Measurements from ENCODE around the gene UACA. TPM values are rescaled to one million over a fixed set of nuclear protein-coding genes. Genes with fewer than 3 reads are reported as not detected.
A peak's percentile ranks its signal among the peaks of the same experiment; 100 is the strongest.

UACA gene
- total RNA-seq, 2 donors from 2014 or later, result 1.3 to 1.7 TPM

DNA sequence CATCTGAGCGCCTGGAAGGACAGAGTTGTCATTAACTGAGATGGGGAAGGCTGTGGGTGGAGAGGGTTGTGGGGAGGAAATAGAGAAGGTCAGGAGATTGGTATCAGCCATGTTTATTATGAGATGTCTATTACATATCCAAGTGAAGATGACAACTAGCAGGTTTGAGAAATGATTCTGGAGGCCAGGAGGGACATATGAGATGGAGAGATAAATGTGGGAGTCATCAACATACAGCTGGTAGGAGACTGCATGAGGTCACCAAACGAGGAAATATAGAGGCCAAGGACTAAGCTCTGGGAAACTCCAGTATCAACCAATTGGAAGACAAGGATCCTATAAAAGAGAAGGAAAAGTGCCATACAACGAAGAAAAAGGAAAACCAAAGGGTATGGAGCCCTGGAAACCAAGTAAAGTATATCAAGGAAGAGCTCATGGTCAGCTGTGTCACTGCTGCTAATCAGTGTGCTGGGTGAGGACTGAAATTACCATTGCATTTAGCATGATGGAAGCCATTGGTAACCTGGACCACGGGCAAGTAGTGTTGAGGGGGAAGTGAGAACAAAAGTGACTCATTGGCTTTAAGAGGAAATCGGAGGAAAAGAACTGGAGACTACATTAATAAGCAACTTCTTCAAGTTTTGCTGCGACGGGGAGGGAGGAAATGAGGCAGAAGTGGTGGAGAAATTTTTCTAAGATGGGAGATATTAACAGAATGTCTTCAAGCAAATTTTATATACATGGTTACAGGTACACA is 14.0 kb upstream of the UACA start:
- H3K9me3 ChIP-seq (ENCODE audit: control insufficient read depth, low read length, poor library complexity, severe bottlenecking), result no peaks in the 10 kb centered on the region
- Mint-ChIP-seq H3K36me3 (ENCODE audit: low read depth) (no peaks in the 10 kb centered on the region), H3K27ac (no peak overlapping the region), H3K4me3 (no peak overlapping the region), H3K27me3 (peaks cover 23% of the 10 kb centered on the region), H3K4me1 (no peaks in the 10 kb centered on the region)
- no peak for ATAC-seq
- DNase-seq, result no peak

DNA sequence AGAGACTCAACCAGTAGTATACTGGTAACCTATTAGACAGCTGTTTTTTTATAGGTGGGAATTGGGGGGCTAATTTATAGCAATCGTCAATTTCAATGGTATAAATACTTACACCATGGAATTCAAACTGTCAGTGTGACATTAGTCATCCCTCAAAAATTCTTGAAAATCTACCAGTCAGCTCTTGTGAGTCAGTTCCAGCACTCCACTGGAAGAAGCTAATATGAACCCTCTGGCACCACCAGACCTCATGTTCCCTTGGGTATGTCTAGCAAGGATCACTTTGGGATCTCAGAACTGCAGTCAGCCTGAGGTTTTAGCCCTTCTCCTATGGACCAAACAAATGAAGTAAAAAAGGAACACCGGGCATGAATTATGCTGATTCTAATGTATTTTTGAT is 11.8 kb upstream of the UACA start:
- Mint-ChIP-seq H3K4me3 (no peak overlapping the region), H3K36me3 (ENCODE audit: low read depth) (no peaks in the 10 kb centered on the region), H3K4me1 (no peaks in the 10 kb centered on the region), H3K27me3 (peaks cover 8% of the 10 kb centered on the region), H3K27ac (no peak overlapping the region)
- H3K9me3 ChIP-seq (ENCODE audit: control insufficient read depth, low read length, poor library complexity, severe bottlenecking), result no peaks in the 10 kb centered on the region
- DNase-seq (no peak), ATAC-seq (no peak)

DNA sequence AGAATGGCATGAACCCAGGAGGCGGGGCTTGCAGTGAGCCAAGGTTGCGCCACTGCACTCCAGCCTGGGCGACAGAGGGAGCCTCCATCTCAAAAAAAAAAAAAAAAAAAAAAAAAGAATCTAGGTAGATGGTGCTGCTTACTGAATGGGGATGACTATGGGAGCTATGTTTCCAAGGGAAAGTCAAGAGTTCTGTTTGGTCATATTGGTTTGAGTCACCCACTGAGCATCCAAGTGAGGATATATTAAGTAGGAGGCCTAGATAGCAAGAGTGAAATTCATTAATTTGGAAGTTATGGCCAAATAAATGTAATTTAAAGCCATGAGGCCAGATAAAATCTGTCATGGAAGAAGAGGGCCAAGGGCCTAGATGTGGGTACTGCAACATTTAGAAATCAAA is 9.0 kb upstream of the UACA start:
- Mint-ChIP-seq H3K36me3 (ENCODE audit: low read depth) (no peaks in the 10 kb centered on the region), H3K27me3 (no peaks in the 10 kb centered on the region)
- no peak for ATAC-seq

GRCh38 chr15:70770863-70771262 is 7.5 kb upstream of the UACA start:
- H3K4me3 Mint-ChIP-seq, result no peak overlapping the region
- no peaks in the 10 kb centered on the region for H3K9me3 ChIP-seq (ENCODE audit: control insufficient read depth, low read length, poor library complexity, severe bottlenecking)
- H3K27me3 Mint-ChIP-seq, result no peaks in the 10 kb centered on the region
- ATAC-seq, result peak; percentile 45
- DNase-seq, result no peak
- no peaks in the 10 kb centered on the region for H3K36me3 Mint-ChIP-seq (ENCODE audit: low read depth)
- H3K27ac Mint-ChIP-seq, result no peak overlapping the region
- H3K4me1 Mint-ChIP-seq, result peaks cover 3% of the 10 kb centered on the region

More for the DNA sequence above, 9.0 kb upstream of the UACA start:
- DNase-seq, result no peak
- H3K9me3 ChIP-seq (ENCODE audit: control insufficient read depth, low read length, poor library complexity, severe bottlenecking), result no peaks in the 10 kb centered on the region
- no peak overlapping the region for H3K4me3 Mint-ChIP-seq
- peaks cover 3% of the 10 kb centered on the region for H3K4me1 Mint-ChIP-seq
- no peak overlapping the region for H3K27ac Mint-ChIP-seq

DNA sequence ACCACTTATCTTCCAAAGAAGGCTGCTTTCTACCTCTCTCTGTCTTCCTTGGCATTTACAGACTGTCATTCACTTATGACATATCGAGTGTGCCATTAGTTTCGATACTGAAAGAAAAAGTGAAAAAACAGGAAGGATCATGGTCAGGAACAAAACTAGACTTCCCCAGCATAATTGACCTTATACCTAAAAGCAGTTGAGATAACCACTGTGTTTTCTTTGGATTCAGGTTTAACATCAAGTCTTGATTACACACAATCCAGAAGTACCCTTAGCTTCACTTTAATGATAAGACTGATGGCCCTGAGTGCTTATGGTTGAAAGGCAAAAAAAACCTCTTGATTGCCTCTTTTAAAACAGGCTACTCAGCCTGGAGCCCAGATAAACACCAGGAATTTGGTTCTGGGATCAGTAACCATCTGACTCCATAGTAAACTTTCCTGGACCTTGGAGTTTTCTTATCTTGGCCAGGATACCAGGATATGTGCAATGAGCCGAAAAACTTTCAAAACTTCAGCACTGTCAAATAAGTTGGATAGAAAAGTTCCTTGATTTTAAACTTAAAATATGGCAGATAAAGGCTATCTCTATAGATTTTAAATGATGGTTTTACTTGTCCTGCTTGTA is 5.0 kb upstream of the UACA start:
- ATAC-seq (no peak), DNase-seq (no peak)
- no peaks in the 10 kb centered on the region for H3K9me3 ChIP-seq (ENCODE audit: control insufficient read depth, low read length, poor library complexity, severe bottlenecking)
- Mint-ChIP-seq H3K4me1 (peaks cover 10% of the 10 kb centered on the region), H3K36me3 (ENCODE audit: low read depth) (no peaks in the 10 kb centered on the region), H3K4me3 (no peak overlapping the region), H3K27me3 (peaks cover 20% of the 10 kb centered on the region), H3K27ac (no peak overlapping the region)

GRCh38 chr15:70767667-70768066 is 4.3 kb upstream of the UACA start:
- H3K27ac Mint-ChIP-seq, result no peak overlapping the region
- H3K36me3 Mint-ChIP-seq (ENCODE audit: low read depth), result no peaks in the 10 kb centered on the region
- no peak for DNase-seq
- no peak overlapping the region for H3K4me3 Mint-ChIP-seq
- no peaks in the 10 kb centered on the region for H3K9me3 ChIP-seq (ENCODE audit: control insufficient read depth, low read length, poor library complexity, severe bottlenecking)
- peaks cover 20% of the 10 kb centered on the region for H3K27me3 Mint-ChIP-seq
- no peak for ATAC-seq
- H3K4me1 Mint-ChIP-seq, result peaks cover 10% of the 10 kb centered on the region

- H3K27ac Mint-ChIP-seq, result no peak overlapping the region
- no peak overlapping the region for H3K4me3 Mint-ChIP-seq
Observed at GRCh38 chr15:70766597-70766996, 3.2 kb upstream of the UACA start.

GRCh38 chr15:70765504-70766281 is 2.3 kb upstream of the UACA start:
- no peak overlapping the region for H3K4me3 Mint-ChIP-seq

More at GRCh38 chr15:70766597-70766996, 3.2 kb upstream of the UACA start:
- Mint-ChIP-seq H3K27me3 (peaks cover 26% of the 10 kb centered on the region), H3K36me3 (ENCODE audit: low read depth) (no peaks in the 10 kb centered on the region), H3K4me1 (peaks cover 14% of the 10 kb centered on the region)
- no peaks in the 10 kb centered on the region for H3K9me3 ChIP-seq (ENCODE audit: control insufficient read depth, low read length, poor library complexity, severe bottlenecking)
- no peak for ATAC-seq
- DNase-seq, result no peak

DNA sequence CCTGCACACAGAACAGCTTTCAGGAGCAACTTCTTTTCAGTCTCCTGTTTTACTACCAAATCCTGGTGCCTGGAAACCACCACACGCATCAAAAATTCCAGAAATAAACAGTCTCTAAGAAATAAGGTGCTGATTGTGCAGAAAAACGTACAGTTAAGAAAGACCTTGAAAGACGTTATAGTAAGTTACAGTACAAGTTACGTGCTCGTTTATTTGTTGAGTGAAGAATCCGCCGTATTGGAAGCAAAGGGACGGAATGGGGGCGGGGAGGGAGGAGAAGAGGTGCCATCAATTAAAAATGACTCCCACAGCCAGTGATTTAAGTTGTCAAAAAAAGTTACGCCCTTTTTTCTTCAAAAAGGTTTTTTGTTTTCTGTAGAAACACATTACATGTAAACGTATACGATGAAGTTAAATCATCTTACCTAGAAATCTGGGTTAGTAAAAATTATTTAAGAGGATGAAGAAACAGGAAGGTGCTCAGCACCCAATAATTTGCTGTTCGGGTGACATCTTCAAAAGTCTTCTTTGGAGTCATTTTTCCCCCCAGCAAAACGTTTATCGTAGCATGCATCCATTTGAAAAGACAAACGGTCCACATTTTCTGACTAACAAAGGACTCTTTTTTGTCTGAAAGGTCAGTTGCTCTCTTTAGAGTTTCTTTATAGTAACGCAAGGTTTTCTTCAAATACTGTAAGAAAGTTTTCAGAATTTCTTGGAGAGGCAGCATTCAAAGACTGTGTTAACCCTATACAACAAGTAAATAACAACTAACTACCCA is 782 bp upstream of the UACA start:
- H3K36me3 Mint-ChIP-seq (ENCODE audit: low read depth), result no peaks in the 10 kb centered on the region
- peaks cover 16% of the 10 kb centered on the region for H3K4me1 Mint-ChIP-seq
- peak overlapping the region; percentile 91 for H3K4me3 Mint-ChIP-seq
- no peak for ATAC-seq
- peaks cover 36% of the 10 kb centered on the region for H3K27me3 Mint-ChIP-seq
- no peaks in the 10 kb centered on the region for H3K9me3 ChIP-seq (ENCODE audit: control insufficient read depth, low read length, poor library complexity, severe bottlenecking)
- peak overlapping the region; percentile 65 for H3K27ac Mint-ChIP-seq
- no peak for DNase-seq

More at GRCh38 chr15:70765504-70766281, 2.3 kb upstream of the UACA start:
- H3K4me1 Mint-ChIP-seq, result peaks cover 16% of the 10 kb centered on the region
- H3K27me3 Mint-ChIP-seq, result peaks cover 31% of the 10 kb centered on the region
- H3K36me3 Mint-ChIP-seq (ENCODE audit: low read depth), result no peaks in the 10 kb centered on the region
- no peak for DNase-seq
- no peaks in the 10 kb centered on the region for H3K9me3 ChIP-seq (ENCODE audit: control insufficient read depth, low read length, poor library complexity, severe bottlenecking)
- H3K27ac Mint-ChIP-seq, result no peak overlapping the region
- ATAC-seq, result no peak

GRCh38 chr15:70762469-70763119 is 764 bp downstream of the UACA start:
- no peak for ATAC-seq
- no peak overlapping the region for H3K27ac Mint-ChIP-seq
- peaks cover 13% of the 10 kb centered on the region for H3K4me1 Mint-ChIP-seq
- no peaks in the 10 kb centered on the region for H3K36me3 Mint-ChIP-seq (ENCODE audit: low read depth)
- no peaks in the 10 kb centered on the region for H3K9me3 ChIP-seq (ENCODE audit: control insufficient read depth, low read length, poor library complexity, severe bottlenecking)
- peaks cover 42% of the 10 kb centered on the region for H3K27me3 Mint-ChIP-seq
- H3K4me3 Mint-ChIP-seq, result peak overlapping the region; percentile 91
- no peak for DNase-seq

GRCh38 chr15:70761931-70762468 is 1.4 kb downstream of the UACA start:
- Mint-ChIP-seq H3K4me3 (peak overlapping the region; percentile 91), H3K36me3 (ENCODE audit: low read depth) (no peaks in the 10 kb centered on the region), H3K4me1 (peaks cover 13% of the 10 kb centered on the region), H3K27me3 (peaks cover 46% of the 10 kb centered on the region), H3K27ac (no peak overlapping the region)
- DNase-seq, result no peak
- no peaks in the 10 kb centered on the region for H3K9me3 ChIP-seq (ENCODE audit: control insufficient read depth, low read length, poor library complexity, severe bottlenecking)
- ATAC-seq, result no peak

- H3K27ac Mint-ChIP-seq, result no peak overlapping the region
- peaks cover 48% of the 10 kb centered on the region for H3K27me3 Mint-ChIP-seq
- ATAC-seq, result no peak
- DNase-seq, result no peak
- H3K4me3 Mint-ChIP-seq, result no peak overlapping the region
- no peaks in the 10 kb centered on the region for H3K9me3 ChIP-seq (ENCODE audit: control insufficient read depth, low read length, poor library complexity, severe bottlenecking)
- H3K4me1 Mint-ChIP-seq, result peaks cover 13% of the 10 kb centered on the region
- H3K36me3 Mint-ChIP-seq (ENCODE audit: low read depth), result no peaks in the 10 kb centered on the region
Observed at GRCh38 chr15:70761046-70761445, 2.3 kb downstream of the UACA start.
